ENCODE data around the gene TANC1.
"Not testable (repeated sequence)": the region's sequence is repeated elsewhere in the genome, so short reads cannot be mapped to it uniquely, and the experiment has no call there.

TANC1 gene

DNA sequence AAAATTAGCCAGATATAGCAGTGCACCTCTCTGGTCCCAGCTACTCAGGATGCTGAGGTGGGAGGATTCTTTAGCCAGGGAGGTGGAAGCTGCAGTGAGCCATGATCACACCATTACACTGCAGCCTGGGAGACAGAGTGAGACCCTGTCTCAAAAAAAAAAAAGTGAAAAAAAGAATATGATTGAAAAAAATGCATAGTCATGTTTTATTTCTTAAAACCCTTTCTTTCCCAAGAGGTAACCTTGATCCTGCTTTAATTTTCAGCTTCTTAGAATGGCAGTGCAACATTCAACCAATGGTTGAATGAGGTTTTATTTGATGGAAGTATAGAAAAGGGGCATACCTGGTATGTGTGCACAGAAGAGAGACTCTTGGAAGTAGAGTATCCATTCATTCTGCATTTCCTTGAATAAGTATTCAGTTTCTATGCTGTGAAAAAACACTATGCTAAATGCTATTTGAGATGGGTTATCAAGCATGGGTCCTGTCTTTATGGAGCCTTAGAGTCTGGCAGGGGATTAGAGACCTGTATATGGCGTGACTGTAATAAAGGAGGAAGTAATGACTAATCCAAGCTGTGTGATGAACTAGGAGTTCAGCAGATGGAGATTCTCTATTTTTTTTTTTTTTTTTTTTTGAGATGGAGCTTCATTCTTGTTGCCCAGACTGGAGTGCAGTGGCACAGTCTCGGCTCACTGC lies 171.8 kb downstream of the TANC1 start:
- DNase-seq (ENCODE audit: low spot score): no peak

DNA sequence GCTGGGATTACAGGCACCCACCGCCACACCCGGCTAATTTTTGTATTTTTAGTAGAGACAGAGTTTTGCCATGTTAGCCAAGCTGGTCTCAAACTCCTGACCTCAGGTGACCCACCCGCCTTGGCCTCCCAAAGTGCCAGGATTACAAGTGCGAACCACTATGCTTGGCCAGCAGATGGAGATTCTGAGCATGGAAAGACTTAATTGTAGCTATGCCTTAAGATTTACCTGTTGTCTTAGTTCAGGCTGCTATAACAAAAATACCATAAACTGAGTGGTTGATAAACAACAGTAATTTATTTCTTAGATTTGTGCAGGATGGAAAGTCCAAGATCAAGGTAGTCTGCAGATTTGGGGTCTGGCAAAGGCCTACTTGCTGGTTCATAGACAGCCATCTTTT lies 172.4 kb downstream of the TANC1 start:
- DNase-seq (ENCODE audit: low spot score): not testable (repeated sequence)

DNA sequence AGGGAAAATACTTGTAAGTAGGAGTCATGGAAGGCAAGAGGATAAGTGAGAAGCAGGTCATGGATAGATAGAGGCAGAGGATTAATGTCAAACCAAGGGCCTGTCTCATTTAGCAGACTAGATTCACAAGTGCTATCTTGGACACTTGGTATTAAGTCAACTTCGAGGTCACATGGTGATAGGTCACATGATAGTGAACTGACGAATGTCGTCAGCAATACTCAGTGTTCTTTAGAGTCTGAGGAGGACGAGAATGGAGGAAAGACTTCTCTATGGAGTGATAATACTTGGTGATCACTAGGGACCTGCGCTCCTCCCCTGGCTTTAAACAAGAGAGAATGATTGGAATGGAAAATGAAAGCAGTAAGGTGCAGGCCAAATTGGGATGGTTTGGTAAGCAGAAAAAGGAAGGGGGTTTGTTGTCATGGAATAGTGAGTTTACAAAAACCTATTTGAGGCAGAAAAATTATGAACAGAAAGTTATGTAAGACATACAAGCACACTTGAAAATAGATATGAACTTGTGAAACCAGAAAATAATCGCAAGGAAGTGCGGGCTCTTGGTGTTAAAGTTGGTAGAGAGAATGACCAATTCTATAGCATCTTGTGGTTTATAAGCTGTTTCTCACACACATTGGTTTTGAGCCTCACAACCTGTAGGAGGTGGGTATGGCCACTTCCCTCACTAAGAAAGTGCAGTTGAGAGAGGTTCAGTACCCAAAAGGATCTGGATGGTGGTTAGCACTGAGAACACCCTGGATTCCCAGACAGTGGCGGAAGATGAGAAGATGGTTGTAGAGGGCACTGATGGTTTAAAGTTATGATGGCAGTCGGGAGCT lies 176.6 kb downstream of the TANC1 start:
- DNase-seq (ENCODE audit: low spot score): no peak

DNA sequence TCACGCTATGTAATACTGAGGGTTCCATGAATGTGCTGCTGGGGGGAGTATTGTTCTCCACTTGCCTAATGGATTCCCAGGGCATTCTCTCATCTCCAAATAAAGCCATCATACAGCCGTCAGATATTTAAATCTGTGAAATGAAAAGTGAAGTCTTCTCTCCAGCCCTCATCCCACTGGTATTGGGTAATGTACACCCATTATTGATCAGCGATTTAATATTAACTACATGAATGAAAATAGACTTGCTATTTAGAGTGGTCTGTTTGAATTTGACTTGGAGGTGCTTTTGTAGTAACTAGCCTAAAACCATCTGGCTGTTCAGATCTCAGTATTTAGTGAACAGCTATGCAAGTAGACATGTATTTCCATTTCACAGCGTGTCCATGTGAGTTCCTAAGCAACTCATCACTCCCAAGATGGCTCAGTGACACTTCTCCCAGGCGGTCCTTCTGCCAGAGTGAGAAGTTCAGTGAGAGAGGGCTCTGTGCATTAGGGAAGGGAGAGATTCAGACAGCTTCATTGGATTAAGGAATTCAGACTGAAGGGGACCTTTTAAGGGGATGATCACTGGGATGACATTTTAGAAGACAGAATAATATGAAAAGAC lies 177.4 kb downstream of the TANC1 start:
- no peak for DNase-seq (ENCODE audit: low spot score)

DNA sequence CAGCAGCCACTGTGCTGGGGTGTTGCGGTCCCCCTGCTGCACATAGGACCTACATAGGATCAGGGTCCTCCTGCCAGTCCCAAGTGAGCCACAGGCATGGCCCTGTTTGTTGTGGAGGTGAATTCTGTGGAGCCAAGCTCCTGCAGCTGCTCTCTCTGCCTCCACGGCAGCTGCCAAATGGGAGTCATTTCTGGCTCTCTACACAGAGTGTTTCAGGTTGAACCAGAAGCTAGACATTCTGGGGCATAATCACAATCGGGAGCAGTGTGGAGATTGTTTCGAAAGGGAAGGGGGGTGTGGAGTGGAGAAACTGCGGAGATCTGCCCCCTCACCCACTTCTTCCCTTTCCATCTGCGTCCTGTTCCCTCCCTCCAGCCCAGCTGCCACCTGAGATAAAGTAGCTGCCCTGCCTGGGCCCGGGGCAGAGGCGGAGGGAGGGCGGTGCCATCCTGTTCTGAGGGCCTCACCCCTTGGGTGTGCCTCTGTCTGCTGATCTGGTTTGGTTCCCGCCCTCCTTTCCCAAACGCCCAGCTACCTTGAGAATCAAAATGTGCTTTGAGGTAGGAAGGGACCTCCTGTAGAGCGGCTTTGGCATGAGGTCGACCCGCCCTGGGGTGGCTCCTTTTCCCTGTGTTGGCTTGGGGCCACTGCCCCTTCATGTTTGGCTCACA lies 178.7 kb downstream of the TANC1 start:
- DNase-seq (ENCODE audit: low spot score): peak; percentile 80

- no peak for DNase-seq (ENCODE audit: low spot score)
Observed at GRCh38 chr2:159147690-159148089, 179.2 kb downstream of the TANC1 start.

- DNase-seq (ENCODE audit: low spot score): no peak
Observed at GRCh38 chr2:159148901-159149300, 180.5 kb downstream of the TANC1 start.

GRCh38 chr2:159149747-159150146 lies 181.3 kb downstream of the TANC1 start:
- no peak for DNase-seq (ENCODE audit: low spot score)

DNA sequence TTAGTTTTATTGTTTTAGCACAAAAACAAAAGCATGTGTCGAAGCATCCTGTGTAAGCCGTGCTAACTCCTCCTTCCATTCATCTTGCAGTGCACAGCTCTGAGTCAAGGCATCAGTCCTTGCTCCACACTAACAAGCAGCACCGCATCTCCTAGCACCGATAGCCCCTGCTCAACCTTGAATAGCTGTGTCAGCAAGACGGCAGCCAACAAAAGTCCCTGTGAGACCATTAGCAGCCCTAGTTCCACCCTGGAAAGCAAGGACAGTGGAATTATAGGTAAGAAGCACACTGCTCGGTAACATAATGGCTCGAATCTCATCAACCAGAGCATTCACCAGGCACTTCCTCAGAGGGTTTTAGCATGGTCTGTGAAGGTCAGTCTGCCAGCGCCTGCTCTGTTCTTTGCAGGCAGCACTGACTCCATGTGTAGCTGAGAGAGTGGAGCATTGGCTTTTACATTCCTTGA lies 181.9 kb downstream of the TANC1 start:
- DNase-seq (ENCODE audit: low spot score): no peak

DNA sequence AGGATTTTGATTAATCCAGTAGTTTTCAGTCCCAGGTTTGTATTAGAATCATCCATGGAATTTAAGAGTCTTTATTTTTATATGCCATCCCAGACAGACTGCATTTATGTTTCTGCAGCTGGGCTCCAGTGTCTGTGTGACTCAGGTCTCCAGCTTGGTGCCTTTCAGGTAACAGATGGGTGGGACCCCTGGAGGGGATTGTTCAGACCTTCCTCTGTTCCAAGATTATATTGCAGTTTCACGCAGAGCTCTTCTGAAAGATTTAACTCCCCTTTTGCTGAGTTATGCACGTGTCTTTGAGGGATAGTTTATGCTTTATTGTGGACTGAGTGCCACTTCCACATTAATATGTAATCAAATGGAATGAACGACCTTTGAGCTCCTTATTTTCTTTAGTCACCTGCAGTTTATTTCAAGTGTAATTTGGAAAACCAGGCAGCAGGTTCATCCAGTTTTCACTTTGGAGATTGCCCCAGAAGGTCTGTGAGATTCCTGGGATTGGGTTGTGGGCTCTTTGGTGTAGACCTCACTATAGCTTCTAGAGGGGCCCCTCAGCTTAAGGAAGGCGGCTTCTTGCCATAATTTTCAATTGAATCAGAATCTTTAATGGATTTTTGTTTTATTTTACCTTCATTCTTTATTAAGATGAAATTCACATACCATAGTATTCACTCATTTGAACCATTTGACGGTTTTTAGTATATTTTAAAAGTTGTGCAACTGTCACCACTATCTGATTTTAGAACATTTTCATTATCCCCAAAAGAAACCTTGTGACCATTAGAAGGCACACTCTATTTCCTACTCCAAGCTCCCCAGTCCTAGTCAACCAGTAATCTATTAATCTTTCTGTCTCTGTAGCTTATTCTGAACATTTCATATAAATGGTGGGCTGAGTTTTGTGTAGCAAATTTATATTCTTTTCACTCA lies 183.0 kb downstream of the TANC1 start:
- peak; percentile 30 for DNase-seq (ENCODE audit: low spot score)

GRCh38 chr2:159152128-159152778 lies 183.8 kb downstream of the TANC1 start:
- no peak for DNase-seq (ENCODE audit: low spot score)

DNA sequence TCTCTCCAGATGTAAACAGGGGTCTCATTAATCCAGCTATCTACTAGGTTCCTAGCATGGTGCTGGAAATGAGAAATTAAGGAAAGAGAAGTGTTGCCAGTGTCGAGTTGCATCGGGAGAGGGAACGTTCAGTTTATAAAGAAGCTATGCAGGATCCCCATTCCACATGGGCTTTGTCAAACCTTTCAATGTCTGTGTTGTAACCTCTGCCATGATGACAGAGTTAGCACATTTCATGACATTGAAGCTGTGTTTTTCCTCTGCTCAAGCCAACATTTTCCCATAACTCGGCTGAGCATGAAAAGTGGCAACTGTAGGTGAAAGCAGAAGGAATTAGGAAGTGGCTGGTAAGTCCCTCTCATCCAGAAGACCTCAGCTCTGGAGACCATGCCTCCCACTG lies 184.6 kb downstream of the TANC1 start:
- no peak for DNase-seq (ENCODE audit: low spot score)

DNA sequence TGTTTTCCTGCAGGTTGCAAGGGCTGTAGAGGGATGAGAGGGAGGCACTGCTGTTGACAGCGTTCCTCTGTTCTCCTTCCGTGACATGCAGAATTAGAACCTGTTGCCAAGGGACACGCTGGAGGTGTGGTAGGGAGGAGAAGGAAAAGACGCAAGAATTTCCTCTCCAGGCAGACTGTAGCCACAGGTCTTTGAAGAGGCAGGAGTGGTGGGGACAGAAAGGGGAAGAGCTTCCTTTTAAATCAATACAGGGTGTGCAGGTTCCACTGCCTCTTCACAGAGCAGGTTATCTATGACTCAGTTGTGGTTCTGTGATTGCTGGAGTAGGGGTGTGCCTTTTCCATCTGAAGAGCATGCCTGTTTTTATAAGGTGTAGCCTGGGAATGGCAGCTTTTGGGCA lies 185.0 kb downstream of the TANC1 start:
- DNase-seq (ENCODE audit: low spot score): peak; percentile 97

GRCh38 chr2:159153951-159154350 lies 185.5 kb downstream of the TANC1 start:
- no peak for DNase-seq (ENCODE audit: low spot score)

GRCh38 chr2:159154366-159154765 lies 185.9 kb downstream of the TANC1 start:
- DNase-seq (ENCODE audit: low spot score): peak; percentile 16

GRCh38 chr2:159155320-159155719 lies 186.9 kb downstream of the TANC1 start:
- DNase-seq (ENCODE audit: low spot score): peak; percentile 87

- DNase-seq (ENCODE audit: low spot score): peak; percentile 35
Observed at GRCh38 chr2:159155791-159156190, 187.4 kb downstream of the TANC1 start.

DNA sequence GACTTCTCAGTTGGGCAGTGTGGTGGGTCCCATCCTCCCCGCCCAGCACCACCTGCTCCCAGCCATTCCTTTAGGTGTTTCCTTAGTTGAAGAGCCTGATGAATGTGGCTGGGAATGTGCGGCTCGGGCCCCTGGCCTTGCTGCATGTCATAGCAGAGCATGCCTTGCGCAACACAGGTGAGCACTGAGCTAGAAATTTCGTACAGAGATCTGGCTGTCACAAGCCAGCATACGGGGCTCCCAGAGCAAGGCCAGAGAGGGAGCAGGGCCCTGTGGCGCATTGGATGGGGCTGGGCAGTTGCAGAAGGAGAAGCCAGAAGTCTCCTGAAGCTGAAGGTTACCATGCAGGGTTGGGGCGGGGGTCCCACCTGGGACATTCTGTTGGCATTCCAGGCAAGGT lies 188.4 kb downstream of the TANC1 start:
- peak; percentile 66 for DNase-seq (ENCODE audit: low spot score)

GRCh38 chr2:159157361-159158209 lies 189.1 kb downstream of the TANC1 start:
- peak; percentile 67 for DNase-seq (ENCODE audit: low spot score)

GRCh38 chr2:159160412-159160811 lies 192.0 kb downstream of the TANC1 start:
- no peak for DNase-seq (ENCODE audit: low spot score)
